PC-3 (cell line): ENCODE data around the gene SCRG1.

Experiments
- CTCF ChIP-seq: fragments of 300-600 bp; sonication (generic); conservative IDR thresholded peaks from 2 replicates; pipeline ENCODE4 v1.5.1; 2017; ENCODE audit warnings: antibody characterized with exemption, low read depth, mild to moderate bottlenecking, low read length
- EZH2 ChIP-seq: fragments of 300-600 bp; sonication (generic); IDR thresholded peaks from one replicate; pipeline ENCODE4 v1.6.1; 2017; ENCODE audit warnings: antibody characterized with exemption, mild to moderate bottlenecking, low read length; ENCODE audit not compliant: unreplicated experiment
- EZH2phosphoT487 ChIP-seq: fragments of 300-600 bp; sonication (generic); IDR thresholded peaks from 2 replicates; pipeline ENCODE4 v1.6.1; 2018; ENCODE audit warnings: mild to moderate bottlenecking, antibody characterized with exemption, low read length, borderline replicate concordance

GRCh38 chr4:173442223-173442932 is 43.5 kb upstream of the SCRG1 start:
- TF ChIP-seq CTCF: no peak
- no peak for TF ChIP-seq EZH2phosphoT487
- no peak for TF ChIP-seq EZH2
